Uterus (tissue), 4 donors: Measurements from ENCODE around the gene PPARG. TPM values are rescaled to one million over a fixed set of nuclear protein-coding genes. Genes with fewer than 3 reads are reported as not detected.

ENCODE experiments used
- DNase-seq, 2 donors: peaks; one replicate each; pipeline ENCODE4 v3.0.0-alpha.2; 2019 to 2020
- H3K27ac ChIP-seq, 2 donors: fragments of 200-600 bp; sonication (generic); 1 replicate in 1 of 2; 2 replicates in 1 of 2; pipeline ENCODE4 v1.5.1; 2016 to 2018
- H3K27me3 ChIP-seq, 2 donors: fragments of 200-600 bp; sonication (generic); one replicate each; pipeline ENCODE4 v1.5.1; 2018 to 2019; ENCODE audit warnings: control low read depth in 1 of 2
- H3K36me3 ChIP-seq, 2 donors: fragments of 200-600 bp; sonication (generic); one replicate each; pipeline ENCODE4 v1.5.1; 2019; ENCODE audit warnings: control low read depth in 1 of 2
- H3K4me1 ChIP-seq, 2 donors: fragments of 200-600 bp; sonication (generic); one replicate each; pipeline ENCODE4 v1.5.1; 2018 to 2019; ENCODE audit warnings: control low read depth in 1 of 2
- H3K4me3 ChIP-seq, 2 donors: fragments of 200-600 bp; sonication (generic); 1 replicate in 1 of 2; 2 replicates in 1 of 2; pipeline ENCODE4 v1.5.1; 2018 to 2019; ENCODE audit warnings: mild to moderate bottlenecking in 1 of 2
- H3K9me3 ChIP-seq, 2 donors: fragments of 200-600 bp; sonication (generic); one replicate each; pipeline ENCODE4 v1.5.1; 2019; ENCODE audit warnings: control low read depth in 1 of 2
- CTCF ChIP-seq, 4 experiments: fragments of 200-600 bp in 2 of 4; fragments of 450-650 bp in 2 of 4; sonication (generic) in 2 of 4; IDR thresholded peaks; one replicate each; pipeline ENCODE4 v1.5.1; 2016 to 2019; ENCODE audit warnings: antibody characterized with exemption in 4 of 4, mild to moderate bottlenecking in 2 of 4, moderate library complexity in 1 of 4
- POLR2A ChIP-seq, 2 donors: fragments of 450-650 bp; IDR thresholded peaks; one replicate each; pipeline ENCODE4 v1.6.1; 2016; ENCODE audit warnings: antibody characterized with exemption in 2 of 2, mild to moderate bottlenecking in 1 of 2, moderate library complexity in 1 of 2
- intact Hi-C: fragments of 100-400 bp; cut with DNase I; formaldehyde crosslinking; loops from one replicate; pipeline ENCODE4 v1.15.1; 2023; ENCODE audit warnings: low total_unique reads
- total RNA-seq, 4 donors: library from RNA; depleted of rRNA in 3 of 4; stranded (reverse); fragments of >200 nt in 3 of 4; gene quantifications; one replicate each; pipeline versions ENCODE4 v1.1.0 to v1.2.4, GENCODE V29; 2014 to 2023
- donor health status: DM: yes; HTN: yes; CAD: no.

Gene PPARG
- total RNA-seq, 4 donors from 2014 or later, result 5.1 to 29.1 (median 12.9) TPM

DNA sequence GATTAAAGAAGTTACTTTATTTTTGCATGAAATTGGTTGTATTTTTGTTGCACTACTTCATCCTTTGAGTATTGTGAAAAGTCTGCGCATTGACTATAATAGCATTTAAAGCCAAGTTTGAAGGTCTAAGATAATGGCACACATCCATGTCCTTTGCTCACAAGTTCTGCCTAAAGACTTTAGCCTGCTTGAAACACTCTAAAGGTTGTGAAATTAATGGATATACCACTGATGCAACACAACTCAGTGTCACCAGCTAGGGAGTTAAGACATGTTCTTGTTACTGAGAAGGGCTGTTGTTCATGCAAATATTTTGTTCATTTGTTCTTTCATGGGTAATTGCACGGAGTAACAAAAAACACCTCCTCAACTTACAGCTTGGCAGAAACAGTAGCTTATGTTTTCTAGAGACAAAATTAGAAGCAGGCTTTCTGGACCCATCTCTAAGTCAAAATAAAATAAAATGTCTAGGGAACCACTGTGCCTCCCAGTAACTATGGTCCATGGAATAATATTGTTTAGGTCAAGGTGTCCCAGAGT, 83.9 kb downstream of the PPARG start:
- Histone ChIP-seq H3K4me3 (no peak overlapping the region), H3K36me3 (no peaks in the 10 kb centered on the region), H3K9me3 (no peaks in the 10 kb centered on the region), H3K27ac (no peak overlapping the region), H3K27me3 (no peaks in the 10 kb centered on the region), H3K4me1 (no peaks in the 10 kb centered on the region)
- no peak for DNase-seq
- no peak for TF ChIP-seq POLR2A (IDR thresholded peaks at IDR 0.05)
- no peak for TF ChIP-seq CTCF (IDR thresholded peaks at IDR 0.05)
- intact Hi-C loops, result no loop called here

GRCh38 chr3:12375572-12375971, 86.7 kb downstream of the PPARG start:
- no peaks in the 10 kb centered on the region for H3K9me3 ChIP-seq
- no peaks in the 10 kb centered on the region for H3K36me3 ChIP-seq
- H3K27me3 ChIP-seq, result no peaks in the 10 kb centered on the region
- DNase-seq, result no peak
- no peaks in the 10 kb centered on the region for H3K4me1 ChIP-seq
- intact Hi-C loops, result no loop called here
- no peak overlapping the region for H3K4me3 ChIP-seq
- H3K27ac ChIP-seq, result no peak overlapping the region
- no peak for TF ChIP-seq CTCF (IDR thresholded peaks at IDR 0.05)
- no peak for TF ChIP-seq POLR2A (IDR thresholded peaks at IDR 0.05)

GRCh38 chr3:12379640-12380429, 91.0 kb downstream of the PPARG start:
- Histone ChIP-seq H3K4me1 (no peaks in the 10 kb centered on the region), H3K27me3 (no peaks in the 10 kb centered on the region), H3K27ac (no peak overlapping the region), H3K36me3 (no peaks in the 10 kb centered on the region), H3K9me3 (no peaks in the 10 kb centered on the region), H3K4me3 (no peak overlapping the region)
- DNase-seq, result no peak
- intact Hi-C loops, result no loop called here
- TF ChIP-seq CTCF (IDR thresholded peaks at IDR 0.05) (no peak), POLR2A (IDR thresholded peaks at IDR 0.05) (no peak)

- H3K9me3 ChIP-seq, result no peaks in the 10 kb centered on the region
- H3K4me3 ChIP-seq, result no peak overlapping the region
- H3K27ac ChIP-seq, result no peak overlapping the region
- H3K4me1 ChIP-seq, result no peaks in the 10 kb centered on the region
- no peaks in the 10 kb centered on the region for H3K27me3 ChIP-seq
- no peak for DNase-seq
- intact Hi-C loops, result no loop called here
- TF ChIP-seq POLR2A (IDR thresholded peaks at IDR 0.05) (no peak), CTCF (IDR thresholded peaks at IDR 0.05) (no peak)
- no peaks in the 10 kb centered on the region for H3K36me3 ChIP-seq
Observed at GRCh38 chr3:12380461-12380860, 91.6 kb downstream of the PPARG start.

DNA sequence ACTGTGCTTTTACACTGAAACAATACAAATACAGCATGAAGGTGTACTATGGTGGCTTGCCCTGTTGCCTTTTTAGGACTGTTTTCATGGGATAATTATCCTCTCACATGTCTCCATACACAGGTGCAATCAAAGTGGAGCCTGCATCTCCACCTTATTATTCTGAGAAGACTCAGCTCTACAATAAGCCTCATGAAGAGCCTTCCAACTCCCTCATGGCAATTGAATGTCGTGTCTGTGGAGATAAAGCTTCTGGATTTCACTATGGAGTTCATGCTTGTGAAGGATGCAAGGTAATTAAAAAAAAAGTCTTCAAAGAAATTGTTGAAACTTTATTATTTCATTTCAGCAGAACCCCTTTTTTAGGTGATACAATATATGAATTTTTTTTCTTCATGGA, 92.3 kb downstream of the PPARG start:
- no peak for TF ChIP-seq CTCF (IDR thresholded peaks at IDR 0.05)
- TF ChIP-seq POLR2A (IDR thresholded peaks at IDR 0.05), result no peak
- Histone ChIP-seq H3K27me3 (no peaks in the 10 kb centered on the region), H3K4me3 (no peak overlapping the region), H3K27ac (no peak overlapping the region), H3K4me1 (no peaks in the 10 kb centered on the region), H3K9me3 (no peaks in the 10 kb centered on the region), H3K36me3 (no peaks in the 10 kb centered on the region)
- no peak for DNase-seq
- intact Hi-C loops, result no loop called here
